H9 (cell line): ENCODE results near the gene PTPRJ. TPM values are rescaled to one million over a fixed set of nuclear protein-coding genes. Genes with fewer than 3 reads are reported as not detected.

Experiments used
- DNase-seq: peaks from one replicate; pipeline ENCODE4 v3.0.0-alpha.2; 2017
- H2AFZ ChIP-seq: one replicate; pipeline ENCODE4 v1.6.1; 2013; ENCODE audit warnings: mild to moderate bottlenecking, low read length, control low read depth, moderate library complexity
- H2AK5ac ChIP-seq: 2 replicates; pipeline ENCODE4 v1.6.1; 2013; ENCODE audit warnings: low read length, control low read depth, mixed read lengths; ENCODE audit not compliant: insufficient read length
- H2BK120ac ChIP-seq: one replicate; pipeline ENCODE4 v1.6.1; 2013; ENCODE audit warnings: low read depth, mild to moderate bottlenecking, low read length, control low read depth, inconsistent platforms; ENCODE audit not compliant: poor library complexity, severe bottlenecking
- H2BK12ac ChIP-seq: 2 replicates; pipeline ENCODE4 v1.6.1; 2013; ENCODE audit warnings: low read length, control low read depth, mixed read lengths, low read depth; ENCODE audit not compliant: insufficient read length
- H2BK15ac ChIP-seq: 2 replicates; pipeline ENCODE4 v1.6.1; 2013; ENCODE audit warnings: low read depth, low read length, control low read depth
- H2BK20ac ChIP-seq: one replicate; pipeline ENCODE4 v1.6.1; 2013; ENCODE audit warnings: low read depth, mild to moderate bottlenecking, low read length, control low read depth, inconsistent platforms; ENCODE audit not compliant: poor library complexity, severe bottlenecking
- H2BK5ac ChIP-seq: 2 replicates; pipeline ENCODE4 v1.6.1; 2013; ENCODE audit warnings: low read length, control low read depth, mixed read lengths; ENCODE audit not compliant: insufficient read length
- H3K14ac ChIP-seq: 2 replicates; pipeline ENCODE4 v1.6.1; 2013; ENCODE audit warnings: low read length, control low read depth; ENCODE audit not compliant: insufficient read depth
- H3K18ac ChIP-seq: 2 replicates; pipeline ENCODE4 v1.6.1; 2013; ENCODE audit warnings: low read depth, mild to moderate bottlenecking, mixed read lengths, low read length, control low read depth; ENCODE audit not compliant: insufficient read length
- H3K23ac ChIP-seq: 2 replicates; pipeline ENCODE4 v1.6.1; 2013; ENCODE audit warnings: low read length, control low read depth, mixed read lengths, low read depth; ENCODE audit not compliant: insufficient read length
- H3K23me2 ChIP-seq: 2 replicates; pipeline ENCODE4 v1.6.1; 2013; ENCODE audit warnings: low read depth, mild to moderate bottlenecking, mixed read lengths, low read length, control low read depth; ENCODE audit not compliant: insufficient read length, poor library complexity, severe bottlenecking
- H3K27ac ChIP-seq: 2 replicates; pipeline ENCODE4 v1.5.1; 2013; ENCODE audit warnings: low read length, control low read depth, mixed read lengths, low read depth; ENCODE audit not compliant: insufficient read length
- H3K27me3 ChIP-seq: 2 replicates; pipeline ENCODE4 v1.6.1; 2013; ENCODE audit warnings: low read length, control low read depth, inconsistent platforms; ENCODE audit not compliant: insufficient read depth
- H3K4ac ChIP-seq: 2 replicates; pipeline ENCODE4 v1.6.1; 2013; ENCODE audit warnings: low read depth, mild to moderate bottlenecking, control low read depth, inconsistent platforms, low read length, moderate library complexity
- H3K4me1 ChIP-seq: 2 replicates; pipeline ENCODE4 v1.6.1; 2013; ENCODE audit warnings: low read length, control low read depth, inconsistent platforms; ENCODE audit not compliant: insufficient read depth
- H3K4me2 ChIP-seq: 2 replicates; pipeline ENCODE4 v1.6.1; 2013; ENCODE audit warnings: low read length, control low read depth, mixed read lengths; ENCODE audit not compliant: insufficient read length, insufficient read depth
- H3K56ac ChIP-seq: 2 replicates; pipeline ENCODE4 v1.6.1; 2013; ENCODE audit warnings: low read depth, mild to moderate bottlenecking, mixed read lengths, low read length, control low read depth; ENCODE audit not compliant: insufficient read length
- H3K79me1 ChIP-seq: 2 replicates; pipeline ENCODE4 v1.6.1; 2013; ENCODE audit warnings: low read depth, mild to moderate bottlenecking, moderate library complexity, low read length, control low read depth, inconsistent platforms; ENCODE audit not compliant: insufficient read depth, poor library complexity, severe bottlenecking
- H3K79me2 ChIP-seq: 2 replicates; pipeline ENCODE4 v1.6.1; 2013; ENCODE audit warnings: low read length, control low read depth, inconsistent platforms; ENCODE audit not compliant: insufficient read depth
- H3K9ac ChIP-seq: 2 replicates; pipeline ENCODE4 v1.6.1; 2013; ENCODE audit warnings: low read length, control low read depth, mixed read lengths; ENCODE audit not compliant: insufficient read length; ENCODE audit errors: extremely low read depth
- H3K9me3 ChIP-seq: one replicate; pipeline ENCODE4 v1.6.1; 2013; ENCODE audit warnings: low read depth, low read length, inconsistent platforms; ENCODE audit not compliant: control insufficient read depth
- H3T11ph ChIP-seq: one replicate; pipeline ENCODE4 v1.6.1; 2013; ENCODE audit warnings: mild to moderate bottlenecking, low read length, control low read depth, inconsistent platforms
- H4K20me1 ChIP-seq: one replicate; pipeline ENCODE4 v1.6.1; 2013; ENCODE audit not compliant: control insufficient read depth, insufficient read length, insufficient read depth
- H4K5ac ChIP-seq: 2 replicates; pipeline ENCODE4 v1.6.1; 2013; ENCODE audit warnings: low read depth, mild to moderate bottlenecking, mixed read lengths, low read length, control low read depth; ENCODE audit not compliant: insufficient read length
- H4K8ac ChIP-seq: replicated peaks from 2 replicates; pipeline ENCODE4 v1.6.1; 2013; ENCODE audit warnings: low read length, control low read depth, mixed read lengths, low read depth; ENCODE audit not compliant: insufficient read length
- H4K91ac ChIP-seq: 2 replicates; pipeline ENCODE4 v1.6.1; 2013; ENCODE audit warnings: low read depth, mild to moderate bottlenecking, moderate library complexity, mixed read lengths, low read length, control low read depth; ENCODE audit not compliant: insufficient read length
- H3K27ac Mint-ChIP-seq, 3 experiments: 2 replicates in 2 of 3; 3 replicates in 1 of 3; pipeline ENCODE4 v1.8.0; 2020 to 2021; ENCODE audit warnings: mixed read lengths in 3 of 3, mild to moderate bottlenecking in 1 of 3, moderate library complexity in 1 of 3
- H3K27me3 Mint-ChIP-seq: 2 replicates; pipeline ENCODE4 v1.8.0; 2021; ENCODE audit warnings: low read depth, mild to moderate bottlenecking, moderate library complexity, mixed read lengths
- H3K36me3 Mint-ChIP-seq, 3 experiments: 2 replicates in 2 of 3; 3 replicates in 1 of 3; pipeline ENCODE4 v1.8.0; 2020 to 2021; ENCODE audit warnings: low read depth in 3 of 3, mixed read lengths in 3 of 3; ENCODE audit not compliant: insufficient read depth in 1 of 3
- H3K4me1 Mint-ChIP-seq, 2 experiments: 2 replicates each; pipeline ENCODE4 v1.8.0; 2020; ENCODE audit warnings: mixed read lengths in 2 of 2
- H3K4me3 Mint-ChIP-seq, 2 experiments: 2 replicates in 1 of 2; 3 replicates in 1 of 2; pipeline ENCODE4 v1.8.0; 2020 to 2021; ENCODE audit warnings: mild to moderate bottlenecking in 2 of 2, mixed read lengths in 2 of 2, moderate library complexity in 1 of 2
- H3K9me3 Mint-ChIP-seq, 2 experiments: 2 replicates in 1 of 2; 3 replicates in 1 of 2; pipeline ENCODE4 v1.8.0; 2020; ENCODE audit warnings: mild to moderate bottlenecking in 2 of 2, mixed read lengths in 2 of 2, moderate library complexity in 1 of 2
- CTCF ChIP-seq: fragments of 200-600 bp; sonication (generic); conservative IDR thresholded peaks from 3 replicates; pipeline ENCODE4 v1.8.0; 2021; ENCODE audit warnings: antibody characterized with exemption, mild to moderate bottlenecking
- WGBS: extraction: QIAGEN DNeasy Blood & Tissue Kit; methylation state at CpG from one replicate; pipeline ENCODE4 v1.1.7; 2013; ENCODE audit warnings: missing lambda C conversion rate, low lambda C conversion rate, mixed read lengths; ENCODE audit not compliant: insufficient read length; ENCODE audit errors: extremely low coverage; 5-methylcytosine and 5-hydroxymethylcytosine counted together
- total RNA-seq: library from RNA; stranded (reverse); gene quantifications from 2 replicates; pipeline ENCODE4 v1.2.1, GENCODE V29; 2021

Gene PTPRJ
- total RNA-seq, 1 experiment from 2014 or later = 10.6 TPM

DNA sequence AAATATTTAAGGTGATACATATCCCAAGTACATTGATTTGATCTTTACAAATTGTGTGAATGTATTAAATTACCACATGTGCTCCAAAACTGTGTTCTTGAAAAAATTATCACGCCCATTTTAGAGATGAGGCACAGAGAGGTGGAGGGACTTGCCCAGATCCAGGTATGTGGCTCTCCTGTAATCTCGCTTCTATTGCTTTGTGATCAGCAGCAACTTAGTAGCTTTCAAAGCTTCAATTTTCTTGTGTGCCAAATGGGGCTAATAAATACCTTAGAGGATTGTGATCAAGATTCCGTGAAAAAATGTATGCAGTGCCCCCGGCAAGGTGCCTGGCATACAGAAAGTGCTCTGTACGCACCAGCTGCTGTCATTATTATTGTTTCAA, 18.0 kb downstream of the PTPRJ start:
- no peaks in the 10 kb centered on the region for H3K23me2 ChIP-seq
- H2BK20ac ChIP-seq = no peak overlapping the region
- no peak overlapping the region for H2AFZ ChIP-seq
- H3K18ac ChIP-seq = no peak overlapping the region
- H3K4me2 ChIP-seq = no peak overlapping the region
- no peak overlapping the region for H2AK5ac ChIP-seq
- H3K9ac ChIP-seq = no peak overlapping the region
- no peak overlapping the region for H3K14ac ChIP-seq
- H3T11ph ChIP-seq = no peak overlapping the region
- Mint-ChIP-seq H3K9me3 (no peaks in the 10 kb centered on the region), H3K27ac (no peak overlapping the region), H3K36me3 (no peaks in the 10 kb centered on the region), H3K4me3 (no peak overlapping the region), H3K4me1 (peaks cover 29 to 34% of the 10 kb centered on the region in 2 experiments), H3K27me3 (no peaks in the 10 kb centered on the region)
- no peak overlapping the region for H4K91ac ChIP-seq
- H2BK120ac ChIP-seq = no peak overlapping the region
- no peak overlapping the region for H3K56ac ChIP-seq
- WGBS = no CpG with 5 or more reads among the region's 5 CpGs
- peaks cover 2% of the 10 kb centered on the region; the same call in 1 of the 2 replicates for H3K79me2 ChIP-seq
- no peaks in the 10 kb centered on the region for H3K79me1 ChIP-seq
- no peak for TF ChIP-seq CTCF
- H4K8ac ChIP-seq = no peak overlapping the region
- H3K27me3 ChIP-seq = no peaks in the 10 kb centered on the region
- no peak overlapping the region for H3K4ac ChIP-seq
- DNase-seq = no peak
- H3K23ac ChIP-seq = no peak overlapping the region
- no peak overlapping the region for H2BK15ac ChIP-seq
- no peaks in the 10 kb centered on the region for H4K20me1 ChIP-seq
- H2BK12ac ChIP-seq = no peak overlapping the region
- no peak overlapping the region for H4K5ac ChIP-seq
- no peaks in the 10 kb centered on the region for H3K9me3 ChIP-seq
- no peak overlapping the region for H3K27ac ChIP-seq
- no peak overlapping the region for H2BK5ac ChIP-seq
- peaks cover 12% of the 10 kb centered on the region; the same call in 1 of the 2 replicates for H3K4me1 ChIP-seq
